Measurements from ENCODE around the gene LNPEP. TPM values are rescaled to one million over a fixed set of nuclear protein-coding genes. Genes with fewer than 3 reads are reported as not detected.

Gene LNPEP
- total and polyA plus RNA-seq, 2 of the 4 experiments (the other 2 are of a cell fraction): 3.6 to 27.4 TPM

DNA sequence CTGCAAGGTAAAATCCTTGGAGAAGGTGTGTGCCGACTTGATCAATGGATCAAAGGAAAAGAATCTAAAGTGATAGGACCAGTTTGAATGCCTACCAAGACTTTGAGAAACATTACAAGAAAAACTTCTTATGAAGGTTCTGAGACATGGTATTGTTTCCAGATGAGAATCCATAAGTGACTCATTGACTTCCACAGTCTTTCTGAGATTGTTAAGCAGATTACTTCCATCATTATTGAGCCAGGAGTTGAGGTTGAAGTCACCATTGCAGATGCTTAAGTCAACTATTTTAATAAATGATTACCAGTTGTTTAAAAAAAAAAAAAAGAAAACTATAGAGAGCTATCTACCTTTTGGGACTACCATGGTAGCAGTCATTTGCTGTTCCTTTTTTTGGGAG is 7.0 kb downstream of the LNPEP start:
- Histone ChIP-seq H2AFZ (replicated peaks; ENCODE audit: low read length, poor library complexity) (no peak overlapping the region), H4K8ac (ENCODE audit: low read depth in 2 of 2, low read length in 2 of 2) (no peak overlapping the region), H4K20me1 (ENCODE audit: insufficient read depth, low read length) (peaks cover 10% of the 10 kb centered on the region; the same call in 1 of the 2 replicates), H3K4me3 (ENCODE audit: insufficient read depth, low read depth, low read length) (no peak overlapping the region), H4K5ac (ENCODE audit: low read depth, low read length) (no peak overlapping the region), H2BK120ac (ENCODE audit: low read depth, low read length) (no peak overlapping the region), H3K23ac (ENCODE audit: low read depth, low read length) (no peak overlapping the region), H3K9ac (ENCODE audit: low read depth, low read length) (no peak overlapping the region), H4K91ac (ENCODE audit: insufficient read depth, low read depth, low read length) (no peak overlapping the region), H3K14ac (replicated peaks; ENCODE audit: low read depth, low read length) (no peak overlapping the region), H3K9me3 (ENCODE audit: control insufficient read depth, insufficient read depth, low read length) (no peaks in the 10 kb centered on the region), H3K4ac (ENCODE audit: low read depth, low read length) (no peak overlapping the region), H2BK5ac (ENCODE audit: low read depth, low read length, poor library complexity, severe bottlenecking) (no peak overlapping the region), H3K18ac (ENCODE audit: low read depth, low read length) (no peak overlapping the region), H3K9me1 (ENCODE audit: insufficient read depth, low read length) (peaks cover 2% of the 10 kb centered on the region; the same call in 1 of the 2 replicates), H3K56ac (ENCODE audit: extremely low read depth, insufficient read depth, low read length) (no peak overlapping the region), H3K36me3 (ENCODE audit: control insufficient read depth, insufficient read depth, low read length) (no peaks in the 10 kb centered on the region), H3K27me3 (ENCODE audit: control insufficient read depth, insufficient read depth, low read length) (no peaks in the 10 kb centered on the region), H3K27ac (ENCODE audit: insufficient read depth, low read length) (no peak overlapping the region), H2BK20ac (ENCODE audit: low read depth, low read length) (no peak overlapping the region), H3K79me1 (ENCODE audit: low read depth in 1 of 2, low read length in 2 of 2) (peaks cover 17 to 44% of the 10 kb centered on the region in 2 experiments), H3K4me2 (ENCODE audit: low read depth, low read length) (no peak overlapping the region), H2AK5ac (ENCODE audit: low read depth, low read length) (no peak overlapping the region), H3K4me1 (ENCODE audit: control insufficient read depth, insufficient read depth, low read length) (peaks cover 2% of the 10 kb centered on the region; the same call in 1 of the 2 replicates), H2BK15ac (ENCODE audit: low read depth, low read length) (no peak overlapping the region), H2AK9ac (replicated peaks; ENCODE audit: low read depth, low read length, poor library complexity) (no peak overlapping the region)
- DNase-seq (peak; percentile 41), ATAC-seq (ENCODE audit: low read depth) (no peak)
- CTCF ChIA-PET: interaction anchor here (0.5 to 0.6 kb wide), 3 partner anchors 15 to 1393 kb away, joined by 3 read pairs; no protein-coding TSS in a partner anchor
- TF ChIP-seq RAD21 (IDR thresholded peaks at IDR 0.05; ENCODE audit: low read length) (no peak), ELK1 (IDR thresholded peaks at IDR 0.05; ENCODE audit: borderline replicate concordance, low read depth, low read length) (no peak), CEBPB (IDR thresholded peaks at IDR 0.05; ENCODE audit: low read depth, low read length) (no peak), FOS (IDR thresholded peaks at IDR 0.05; ENCODE audit: low read depth, low read length) (no peak), BHLHE40 (IDR thresholded peaks at IDR 0.05; ENCODE audit: low read depth, low read length) (no peak), SMC3 (IDR thresholded peaks at IDR 0.05; ENCODE audit: low read depth, low read length) (no peak), RCOR1 (IDR thresholded peaks at IDR 0.05; ENCODE audit: insufficient replicate concordance, low read length) (no peak), RFX5 (IDR thresholded peaks at IDR 0.05; ENCODE audit: low read depth, low read length) (no peak), NFE2L2 (IDR thresholded peaks at IDR 0.05; ENCODE audit: low read depth, low read length) (no peak), POLR2A (IDR thresholded peaks at IDR 0.05; ENCODE audit: low read depth, low read length) (no peak), MXI1 (IDR thresholded peaks at IDR 0.05; ENCODE audit: borderline replicate concordance, low read depth, low read length) (no peak), MAZ (IDR thresholded peaks at IDR 0.05; ENCODE audit: borderline replicate concordance, low read depth, low read length) (no peak), MAFK (IDR thresholded peaks at IDR 0.05; ENCODE audit: low read depth, low read length) (no peak)
- TF ChIP-seq, protein P1, sequence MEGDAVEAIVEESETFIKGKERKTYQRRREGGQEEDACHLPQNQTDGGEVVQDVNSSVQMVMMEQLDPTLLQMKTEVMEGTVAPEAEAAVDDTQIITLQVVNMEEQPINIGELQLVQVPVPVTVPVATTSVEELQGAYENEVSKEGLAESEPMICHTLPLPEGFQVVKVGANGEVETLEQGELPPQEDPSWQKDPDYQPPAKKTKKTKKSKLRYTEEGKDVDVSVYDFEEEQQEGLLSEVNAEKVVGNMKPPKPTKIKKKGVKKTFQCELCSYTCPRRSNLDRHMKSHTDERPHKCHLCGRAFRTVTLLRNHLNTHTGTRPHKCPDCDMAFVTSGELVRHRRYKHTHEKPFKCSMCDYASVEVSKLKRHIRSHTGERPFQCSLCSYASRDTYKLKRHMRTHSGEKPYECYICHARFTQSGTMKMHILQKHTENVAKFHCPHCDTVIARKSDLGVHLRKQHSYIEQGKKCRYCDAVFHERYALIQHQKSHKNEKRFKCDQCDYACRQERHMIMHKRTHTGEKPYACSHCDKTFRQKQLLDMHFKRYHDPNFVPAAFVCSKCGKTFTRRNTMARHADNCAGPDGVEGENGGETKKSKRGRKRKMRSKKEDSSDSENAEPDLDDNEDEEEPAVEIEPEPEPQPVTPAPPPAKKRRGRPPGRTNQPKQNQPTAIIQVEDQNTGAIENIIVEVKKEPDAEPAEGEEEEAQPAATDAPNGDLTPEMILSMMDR (conservative IDR thresholded peaks at IDR 0.05; ENCODE audit: low read depth, low read length): no peak
- TF ChIP-seq, protein P2, sequence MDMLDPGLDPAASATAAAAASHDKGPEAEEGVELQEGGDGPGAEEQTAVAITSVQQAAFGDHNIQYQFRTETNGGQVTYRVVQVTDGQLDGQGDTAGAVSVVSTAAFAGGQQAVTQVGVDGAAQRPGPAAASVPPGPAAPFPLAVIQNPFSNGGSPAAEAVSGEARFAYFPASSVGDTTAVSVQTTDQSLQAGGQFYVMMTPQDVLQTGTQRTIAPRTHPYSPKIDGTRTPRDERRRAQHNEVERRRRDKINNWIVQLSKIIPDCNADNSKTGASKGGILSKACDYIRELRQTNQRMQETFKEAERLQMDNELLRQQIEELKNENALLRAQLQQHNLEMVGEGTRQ (IDR thresholded peaks at IDR 0.05; ENCODE audit: low read depth, low read length): no peak
- dilution Hi-C loops (cut with HindIII; ENCODE audit: low sequenced_read_pairs, unreplicated experiment) (no loop called here), in situ Hi-C loops (cut with MboI; ENCODE audit: low sequenced_read_pairs) (no loop called here), intact Hi-C loops (cut with micrococcal nuclease) (no loop called here)
- WGBS, 2 experiments (ENCODE audit: extremely low coverage in 2 of 2, insufficient read length in 1 of 2): no CpG with 5 or more reads among the region's 1 CpG
- no TSS peak for BruUV-seq (replicated peaks)
- POLR2A ChIA-PET (ENCODE audit: unreplicated experiment): no interaction called here
